Endodermal cell (in vitro differentiated cells): ENCODE data around the gene SMOC2. TPM values are rescaled to one million over a fixed set of nuclear protein-coding genes. Genes with fewer than 3 reads are reported as not detected.

Source experiments
- DNase-seq: peaks from one replicate; pipeline ENCODE4 v3.0.0-alpha.2; 2017
- H3K27ac ChIP-seq: 2 replicates; pipeline ENCODE4 v1.5.1; 2013; ENCODE audit warnings: mild to moderate bottlenecking, low read depth, low read length, moderate library complexity
- H3K27me3 ChIP-seq: 2 replicates; pipeline ENCODE4 v1.6.1; 2013; ENCODE audit warnings: mild to moderate bottlenecking, low read length, moderate library complexity; ENCODE audit not compliant: insufficient read depth, control insufficient read depth, poor library complexity, severe bottlenecking
- H3K36me3 ChIP-seq: 2 replicates; pipeline ENCODE4 v1.7.0; 2013; ENCODE audit warnings: mild to moderate bottlenecking, low read length, moderate library complexity; ENCODE audit not compliant: control insufficient read depth, insufficient read depth
- H3K4me1 ChIP-seq: one replicate; pipeline ENCODE4 v1.7.0; 2013; ENCODE audit warnings: low read length; ENCODE audit not compliant: control insufficient read depth, insufficient read depth
- H3K4me3 ChIP-seq: 2 replicates; pipeline ENCODE4 v1.5.1; 2013; ENCODE audit warnings: mild to moderate bottlenecking, low read length, moderate library complexity
- H3K9ac ChIP-seq: 2 replicates; pipeline ENCODE4 v1.6.1; 2013; ENCODE audit warnings: mild to moderate bottlenecking, low read length, moderate library complexity; ENCODE audit not compliant: poor library complexity, severe bottlenecking; ENCODE audit errors: extremely low read depth
- H3K9me3 ChIP-seq: 2 replicates; pipeline ENCODE4 v1.6.1; 2013; ENCODE audit warnings: mild to moderate bottlenecking, low read length, moderate library complexity; ENCODE audit not compliant: control insufficient read depth
- H3K27ac Mint-ChIP-seq: 2 replicates; pipeline ENCODE4 v1.8.0; 2020; ENCODE audit warnings: mixed read lengths
- H3K27me3 Mint-ChIP-seq: 2 replicates; pipeline ENCODE4 v1.8.0; 2021; ENCODE audit warnings: mild to moderate bottlenecking, mixed read lengths; ENCODE audit not compliant: insufficient read depth
- H3K36me3 Mint-ChIP-seq: 2 replicates; pipeline ENCODE4 v1.8.0; 2020; ENCODE audit warnings: low read depth, mixed read lengths
- H3K4me1 Mint-ChIP-seq: 2 replicates; pipeline ENCODE4 v1.8.0; 2020; ENCODE audit warnings: mixed read lengths
- H3K4me3 Mint-ChIP-seq: 2 replicates; pipeline ENCODE4 v1.8.0; 2020; ENCODE audit warnings: mild to moderate bottlenecking, moderate library complexity, mixed read lengths
- H3K9me3 Mint-ChIP-seq: 2 replicates; pipeline ENCODE4 v1.8.0; 2020; ENCODE audit warnings: mild to moderate bottlenecking, mixed read lengths
- CTCF ChIP-seq: fragments of 200-600 bp; sonication (generic); conservative IDR thresholded peaks from 2 replicates; pipeline ENCODE4 v1.5.0; 2021; ENCODE audit warnings: antibody characterized with exemption, mild to moderate bottlenecking
- WGBS, 2 experiments: methylation state at CpG; one replicate each; pipeline versions ENCODE4 v1.1.5 to v1.1.7; 2013; ENCODE audit warnings: missing lambda C conversion rate in 2 of 2, mixed read lengths in 1 of 2; ENCODE audit not compliant: insufficient coverage in 1 of 2, insufficient read length in 1 of 2; 5-methylcytosine and 5-hydroxymethylcytosine counted together
- total RNA-seq, 2 donors: library from RNA; stranded (reverse); fragmentation: NEBNext Ultra II Directional in 1 of 2; extraction: Animal tissue kit (Norgen Biotek cat#: 25700) in 1 of 2; gene quantifications; 2 replicates in 1 of 2; 3 replicates in 1 of 2; pipeline ENCODE4 v1.2.1, GENCODE V29; 2021

The SMOC2 gene
- total RNA-seq, 2 donors from 2014 or later = 0.20 TPM; not detected in 1

- no peaks in the 10 kb centered on the region for H3K9me3 ChIP-seq
- 89 to 96% methylated on average over 7 to 15 of the region's 15 CpGs for WGBS, 2 experiments
- no peak for DNase-seq
- no peaks in the 10 kb centered on the region for H3K4me1 ChIP-seq
- no peaks in the 10 kb centered on the region for H3K27me3 ChIP-seq
- no peak overlapping the region for H3K9ac ChIP-seq
- Mint-ChIP-seq H3K27ac (no peak overlapping the region), H3K36me3 (no peaks in the 10 kb centered on the region), H3K9me3 (peaks cover 7% of the 10 kb centered on the region), H3K4me1 (peaks cover 2% of the 10 kb centered on the region), H3K27me3 (peaks cover 1% of the 10 kb centered on the region), H3K4me3 (no peak overlapping the region)
- H3K36me3 ChIP-seq = no peaks in the 10 kb centered on the region
- H3K27ac ChIP-seq = no peak overlapping the region
- no peak for TF ChIP-seq CTCF
- no peak overlapping the region for H3K4me3 ChIP-seq
Measured at GRCh38 chr6:168607272-168608112, 166.5 kb downstream of the SMOC2 start.

- no peaks in the 10 kb centered on the region for H3K36me3 Mint-ChIP-seq
- peaks cover 12% of the 10 kb centered on the region for H3K9me3 Mint-ChIP-seq
- no peaks in the 10 kb centered on the region for H3K9me3 ChIP-seq
- H3K4me1 ChIP-seq = no peaks in the 10 kb centered on the region
- no peak overlapping the region for H3K4me3 Mint-ChIP-seq
- no peak overlapping the region for H3K9ac ChIP-seq
- WGBS, 2 experiments = 88 to 93% methylated on average over 6 to 11 of the region's 11 CpGs
- no peak for TF ChIP-seq CTCF
- peaks cover 2% of the 10 kb centered on the region for H3K4me1 Mint-ChIP-seq
- H3K27me3 ChIP-seq = no peaks in the 10 kb centered on the region
- no peak overlapping the region for H3K27ac ChIP-seq
- H3K36me3 ChIP-seq = no peaks in the 10 kb centered on the region
- H3K27ac Mint-ChIP-seq = no peak overlapping the region
- no peak overlapping the region for H3K4me3 ChIP-seq
- H3K27me3 Mint-ChIP-seq = no peaks in the 10 kb centered on the region
- no peak for DNase-seq
Measured at GRCh38 chr6:168608113-168608400, 167.1 kb downstream of the SMOC2 start.

- 90 to 97% methylated on average over 11 to 13 of the region's 13 CpGs for WGBS, 2 experiments
- no peaks in the 10 kb centered on the region for H3K9me3 ChIP-seq
- no peaks in the 10 kb centered on the region for H3K36me3 Mint-ChIP-seq
- no peak overlapping the region for H3K4me3 Mint-ChIP-seq
- no peak for TF ChIP-seq CTCF
- peaks cover 10% of the 10 kb centered on the region for H3K9me3 Mint-ChIP-seq
- H3K36me3 ChIP-seq = no peaks in the 10 kb centered on the region
- H3K4me1 ChIP-seq = no peaks in the 10 kb centered on the region
- peaks cover 2% of the 10 kb centered on the region for H3K4me1 Mint-ChIP-seq
- H3K4me3 ChIP-seq = no peak overlapping the region
- no peaks in the 10 kb centered on the region for H3K27me3 Mint-ChIP-seq
- no peak for DNase-seq
- H3K27ac Mint-ChIP-seq = no peak overlapping the region
- no peak overlapping the region for H3K9ac ChIP-seq
- H3K27ac ChIP-seq = no peak overlapping the region
- H3K27me3 ChIP-seq = no peaks in the 10 kb centered on the region
Measured at GRCh38 chr6:168609026-168609685, 168.2 kb downstream of the SMOC2 start.
